Esophagus squamous epithelium (tissue), 4 donors: ENCODE measurements around the gene C2orf42.

Experiments used
- POLR2A ChIP-seq, 4 donors: fragments of 450-650 bp; IDR thresholded peaks; one replicate each; pipeline ENCODE4 v1.6.1; 2017; ENCODE audit warnings: antibody characterized with exemption in 4 of 4, mild to moderate bottlenecking in 4 of 4, moderate library complexity in 3 of 4
- TF ChIP-seq, protein P1 (sequence below), 6 experiments: fragments of 450-650 bp in 4 of 6; fragments of 200-600 bp in 2 of 6; sonication (generic) in 2 of 6; IDR thresholded peaks; one replicate each; pipeline ENCODE4 v1.5.1; 2016 to 2019; ENCODE audit warnings: antibody characterized with exemption in 6 of 6, mild to moderate bottlenecking in 4 of 6, moderate library complexity in 4 of 6

DNA sequence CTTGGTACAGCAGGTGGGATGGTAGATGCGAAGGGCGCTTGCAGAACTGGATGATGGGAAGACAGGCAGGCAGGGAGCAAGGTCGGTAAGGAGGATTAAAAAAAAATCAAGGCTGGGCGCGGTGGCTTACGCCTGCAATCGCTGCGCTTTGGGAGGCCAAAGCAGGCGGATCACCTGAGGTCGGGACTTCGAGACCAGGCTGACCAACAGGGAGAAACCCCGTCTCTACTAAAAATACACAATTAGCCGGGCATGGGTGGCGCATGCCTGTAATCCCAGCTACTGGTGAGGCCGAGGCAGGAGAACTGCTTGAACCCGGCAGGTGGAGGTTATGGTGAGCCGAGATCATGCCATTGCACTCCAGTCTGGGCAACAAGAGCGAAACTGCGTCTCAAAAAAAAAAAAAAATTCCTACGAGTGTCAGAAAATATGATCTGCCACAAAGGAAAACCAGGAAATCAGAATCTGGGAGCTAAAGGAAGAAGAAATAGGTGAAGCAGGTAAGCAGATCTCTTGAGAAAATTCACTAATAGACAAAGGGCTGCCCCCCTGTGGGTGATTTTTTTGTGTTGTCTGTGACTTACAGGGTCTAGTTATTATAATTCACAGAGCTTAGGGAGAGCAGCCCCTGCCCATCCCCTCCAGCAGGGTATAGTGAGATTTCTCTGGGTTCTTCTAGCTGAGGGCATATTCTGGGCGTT, 46.2 kb downstream of the C2orf42 start:
- TF ChIP-seq, protein P1, sequence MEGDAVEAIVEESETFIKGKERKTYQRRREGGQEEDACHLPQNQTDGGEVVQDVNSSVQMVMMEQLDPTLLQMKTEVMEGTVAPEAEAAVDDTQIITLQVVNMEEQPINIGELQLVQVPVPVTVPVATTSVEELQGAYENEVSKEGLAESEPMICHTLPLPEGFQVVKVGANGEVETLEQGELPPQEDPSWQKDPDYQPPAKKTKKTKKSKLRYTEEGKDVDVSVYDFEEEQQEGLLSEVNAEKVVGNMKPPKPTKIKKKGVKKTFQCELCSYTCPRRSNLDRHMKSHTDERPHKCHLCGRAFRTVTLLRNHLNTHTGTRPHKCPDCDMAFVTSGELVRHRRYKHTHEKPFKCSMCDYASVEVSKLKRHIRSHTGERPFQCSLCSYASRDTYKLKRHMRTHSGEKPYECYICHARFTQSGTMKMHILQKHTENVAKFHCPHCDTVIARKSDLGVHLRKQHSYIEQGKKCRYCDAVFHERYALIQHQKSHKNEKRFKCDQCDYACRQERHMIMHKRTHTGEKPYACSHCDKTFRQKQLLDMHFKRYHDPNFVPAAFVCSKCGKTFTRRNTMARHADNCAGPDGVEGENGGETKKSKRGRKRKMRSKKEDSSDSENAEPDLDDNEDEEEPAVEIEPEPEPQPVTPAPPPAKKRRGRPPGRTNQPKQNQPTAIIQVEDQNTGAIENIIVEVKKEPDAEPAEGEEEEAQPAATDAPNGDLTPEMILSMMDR (IDR thresholded peaks at IDR 0.05) = no peak
- TF ChIP-seq POLR2A (IDR thresholded peaks at IDR 0.05) = no peak
